Activated CD4-positive, alpha-beta T cell treated with anti-CD3 and anti-CD28 coated beads, Interleukin-2, amount 50 U/mL, for 48 hours (primary cell): Measurements from ENCODE around the gene EPHA10.
A peak's percentile ranks its signal among the peaks of the same experiment; 100 is the strongest.
"Not testable (repeated sequence)": the region's sequence is repeated elsewhere in the genome, so short reads cannot be mapped to it uniquely, and the experiment has no call there.

Experiments
- DNase-seq, 2 experiments: peaks; one replicate each; pipeline ENCODE4 v3.0.0-alpha.2; 2020

Gene EPHA10

GRCh38 chr1:37767488-37767887 lies 2.6 kb upstream of the EPHA10 start:
- DNase-seq = no peak

DNA sequence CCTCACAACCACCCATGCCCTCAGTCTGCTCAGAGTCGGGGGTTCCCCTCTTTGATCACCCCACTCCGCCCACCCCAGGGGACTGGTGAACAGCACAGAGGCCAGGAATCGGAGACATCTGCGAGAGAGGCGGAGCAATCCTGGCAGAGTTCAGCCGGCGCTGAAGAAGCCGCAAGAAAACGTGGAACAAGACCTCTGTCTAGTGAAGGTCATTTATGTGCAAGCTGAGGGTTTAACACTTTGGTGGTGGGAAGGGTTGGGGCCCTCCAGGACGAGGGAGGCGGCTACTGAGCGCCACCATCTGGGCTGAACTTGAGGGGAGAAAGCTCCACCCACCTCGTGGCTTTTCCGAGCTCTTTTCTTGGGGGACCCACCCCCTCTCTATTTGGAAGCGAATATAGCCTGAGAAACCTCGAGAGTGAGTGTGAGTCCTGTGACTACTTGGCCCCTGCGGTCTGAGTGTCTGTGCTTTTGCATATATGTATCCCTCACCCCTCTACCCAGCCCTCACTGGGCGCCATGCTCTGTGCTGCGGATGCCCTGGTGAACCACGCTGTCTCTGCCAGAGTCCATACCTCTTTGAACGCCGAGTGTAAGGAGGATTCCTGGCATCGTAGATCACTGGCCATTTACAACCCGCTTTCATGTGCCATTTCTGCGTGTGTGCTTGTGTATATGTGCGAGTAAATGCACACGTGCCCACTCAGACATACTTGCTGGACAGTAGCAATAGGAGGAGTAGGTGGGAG lies 1.2 kb upstream of the EPHA10 start:
- DNase-seq = peak; percentile 17 to 38

- peak; percentile 57 to 64 for DNase-seq
Measured at GRCh38 chr1:37764414-37764825, 500 bp downstream of the EPHA10 start.

GRCh38 chr1:37763791-37764413 lies 1.0 kb downstream of the EPHA10 start:
- DNase-seq = no peak

- DNase-seq = no peak
Measured at GRCh38 chr1:37762516-37762915, 2.4 kb downstream of the EPHA10 start.

- DNase-seq = no peak
Measured at GRCh38 chr1:37761416-37762095, 3.4 kb downstream of the EPHA10 start.

GRCh38 chr1:37759451-37759850 lies 5.5 kb downstream of the EPHA10 start:
- no peak for DNase-seq

GRCh38 chr1:37755951-37756560 lies 8.9 kb downstream of the EPHA10 start:
- DNase-seq = no peak

DNA sequence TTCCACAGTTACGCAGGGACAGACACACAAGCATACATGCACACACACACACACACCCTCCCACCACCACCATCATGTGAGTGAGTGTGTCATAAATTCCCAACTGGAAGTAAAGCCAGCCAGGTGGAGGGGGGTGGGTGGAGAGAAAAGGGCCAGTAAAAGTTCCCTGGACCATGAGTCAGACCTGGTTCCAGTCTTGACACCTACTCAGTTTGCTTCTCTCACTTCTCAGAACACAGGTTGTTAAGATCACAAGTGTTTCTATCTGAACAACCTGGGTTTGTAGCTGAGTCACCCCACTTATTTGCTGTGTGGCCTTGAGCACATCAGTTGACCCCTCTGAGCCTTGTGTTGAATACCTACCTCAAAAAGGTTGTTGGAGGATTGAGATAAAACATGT lies 9.6 kb downstream of the EPHA10 start:
- peak; percentile 39 to 57 for DNase-seq

DNA sequence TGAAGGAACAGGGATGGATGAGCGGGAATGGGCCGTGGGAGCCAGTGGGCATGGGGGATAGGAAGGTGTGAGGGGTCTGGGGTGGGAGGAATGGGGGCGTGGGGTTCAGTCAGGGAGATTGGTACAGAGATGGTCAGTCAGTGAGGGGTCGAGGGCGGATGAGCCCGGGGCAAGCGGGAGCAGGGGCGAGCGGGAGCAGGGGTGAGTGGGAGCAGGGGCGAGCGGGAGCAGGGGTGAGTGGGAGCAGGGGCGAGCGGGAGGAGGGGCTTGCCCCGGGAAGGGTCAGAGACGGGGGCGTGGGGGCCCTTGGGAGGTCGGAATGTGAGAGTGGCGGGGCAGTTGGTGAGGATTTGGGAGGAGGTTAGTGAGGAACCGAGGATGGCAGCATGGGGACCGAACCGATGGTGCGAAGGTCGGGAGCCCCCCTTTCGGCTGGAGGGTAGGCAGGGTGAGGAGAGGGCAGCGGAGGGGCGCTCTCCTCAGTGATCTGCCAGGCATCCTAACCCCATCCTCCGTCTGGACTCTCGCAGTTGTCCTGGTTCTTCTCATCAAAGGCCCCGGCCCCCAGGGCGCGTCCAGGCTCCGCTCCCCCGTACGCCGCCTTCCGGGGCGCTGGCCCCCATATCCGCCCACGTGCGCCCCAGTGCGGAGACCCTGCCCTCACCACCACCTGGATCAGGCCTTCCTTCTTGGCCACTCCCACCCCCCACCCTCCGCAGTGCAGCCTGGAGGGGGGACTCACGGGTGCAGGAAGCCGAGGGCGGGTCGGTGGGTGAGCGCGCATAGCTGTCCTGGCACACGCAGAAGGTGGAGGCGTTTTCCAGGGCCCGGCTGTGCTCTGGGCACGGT lies 11.2 kb downstream of the EPHA10 start:
- no peak for DNase-seq

DNA sequence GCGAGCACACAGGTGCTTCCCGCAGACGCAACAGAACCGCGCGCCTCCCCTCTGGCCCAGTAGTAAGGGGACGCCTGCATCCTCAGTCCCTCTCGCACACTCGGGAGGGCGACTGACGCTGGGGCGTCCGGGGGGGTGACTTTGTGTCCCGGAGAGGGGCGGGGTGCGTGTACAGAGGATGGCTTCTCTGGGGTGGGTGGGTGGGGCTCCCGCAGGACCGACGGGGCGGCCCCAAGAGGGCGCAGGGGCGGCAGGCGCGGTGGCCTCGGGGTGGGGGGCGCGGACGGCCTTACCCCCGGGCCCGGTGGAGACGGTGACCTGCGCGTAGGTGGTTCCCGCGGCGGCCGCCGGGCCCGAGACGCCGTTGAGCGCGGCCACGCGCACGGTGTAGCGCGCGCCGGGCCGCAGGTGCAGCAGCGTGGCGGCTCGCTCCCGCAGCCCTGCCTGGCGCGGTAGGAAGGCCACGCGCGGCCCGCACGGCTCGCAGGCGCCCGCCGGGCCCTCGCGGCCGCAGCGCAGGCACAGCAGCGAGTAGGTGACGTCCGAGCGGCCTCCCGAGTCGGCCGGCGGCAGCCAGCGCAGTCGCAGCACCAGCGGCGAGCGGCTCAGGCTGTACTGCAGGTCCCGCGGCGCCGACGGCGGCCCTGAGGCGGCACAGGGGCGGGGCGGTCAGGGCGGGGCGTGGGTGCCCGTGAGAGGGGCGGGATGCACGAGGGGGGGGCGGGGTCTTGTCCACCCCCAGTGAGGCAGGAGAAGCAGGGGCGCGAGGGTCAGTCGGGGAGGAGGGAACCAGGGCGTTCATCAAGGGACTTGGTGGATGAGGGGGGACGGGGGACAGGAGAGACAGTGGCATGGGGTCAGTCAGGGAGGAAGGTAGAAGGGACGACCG lies 12.1 kb downstream of the EPHA10 start:
- DNase-seq = peak; percentile 48 to 58

GRCh38 chr1:37752213-37752582 lies 12.7 kb downstream of the EPHA10 start:
- no peak for DNase-seq

DNA sequence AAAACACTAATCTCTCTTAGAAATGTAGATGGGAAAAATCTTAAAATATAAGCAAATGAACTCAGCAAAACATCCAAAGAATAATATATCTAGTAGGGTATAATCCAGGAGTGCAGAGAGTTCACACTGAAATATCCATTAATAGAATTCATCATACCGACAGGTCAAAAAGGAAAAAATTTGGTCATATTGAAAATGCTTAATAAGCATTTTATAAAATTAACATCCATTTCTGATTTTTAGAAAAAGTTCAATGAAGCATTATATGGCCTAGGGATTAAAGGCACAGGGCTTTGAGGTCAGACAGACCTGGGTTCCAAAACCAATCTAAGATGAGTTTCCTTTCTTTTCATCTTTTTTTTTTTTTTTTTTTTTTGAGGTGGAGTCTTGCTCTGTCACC lies 16.4 kb downstream of the EPHA10 start:
- no peak for DNase-seq

GRCh38 chr1:37746806-37747205 lies 18.1 kb downstream of the EPHA10 start:
- DNase-seq = no peak

- DNase-seq = no peak
Measured at GRCh38 chr1:37741662-37742061, 23.3 kb downstream of the EPHA10 start.

- DNase-seq = no peak
Measured at GRCh38 chr1:37741130-37741529, 23.8 kb downstream of the EPHA10 start.

GRCh38 chr1:37739222-37739621 lies 25.7 kb downstream of the EPHA10 start:
- DNase-seq = no peak

GRCh38 chr1:37738619-37739018 lies 26.3 kb downstream of the EPHA10 start:
- not testable (repeated sequence) for DNase-seq

DNA sequence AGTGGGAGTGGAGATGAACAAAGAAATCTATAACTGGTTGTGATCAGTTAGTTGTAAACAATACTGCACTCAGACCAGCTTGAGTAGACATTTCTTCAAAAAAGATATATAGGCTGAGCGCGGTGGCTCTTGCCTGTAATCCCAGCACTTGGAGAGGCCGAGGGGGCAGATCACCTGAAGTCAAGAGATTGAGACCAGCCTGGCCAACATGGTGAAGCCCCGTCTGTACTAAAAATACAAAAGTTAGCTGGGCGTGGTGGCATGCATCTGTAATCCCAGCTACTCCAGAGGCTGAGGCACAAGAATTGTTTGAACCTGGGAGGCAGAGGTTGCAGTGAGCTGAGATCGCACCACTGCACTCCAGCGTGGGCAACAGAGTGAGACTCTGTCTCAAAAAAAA lies 26.9 kb downstream of the EPHA10 start:
- DNase-seq = not testable (repeated sequence)

- peak; percentile 17 to 40 for DNase-seq
Measured at GRCh38 chr1:37734629-37735591, 30.0 kb downstream of the EPHA10 start.
